ENCODE measurements around the gene IQCM.

Gene IQCM

DNA sequence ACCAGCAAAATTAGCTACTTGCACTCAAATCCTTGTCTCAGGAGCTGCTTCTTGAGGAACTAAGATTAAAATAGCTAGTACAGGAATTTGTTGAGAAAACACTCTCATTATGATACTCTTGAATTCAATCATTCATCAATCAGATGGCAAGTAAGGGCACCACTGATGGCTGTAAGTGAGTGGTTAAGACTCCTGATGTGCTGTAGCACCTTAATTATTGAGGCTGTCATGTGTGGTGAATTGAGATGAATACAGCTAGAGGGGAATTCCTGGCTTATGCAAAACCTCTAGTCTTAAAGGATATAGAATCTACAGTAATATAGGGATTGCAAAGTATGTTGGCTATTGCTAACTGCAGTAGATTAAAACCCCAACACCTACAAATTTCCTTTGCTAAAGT is 509.1 kb downstream of the IQCM start:
- DNase-seq (ENCODE audit: low read depth in 3 of 3), result no peak
